ENCODE data around the gene ASIC4. TPM values are rescaled to one million over a fixed set of nuclear protein-coding genes. Genes with fewer than 3 reads are reported as not detected.

The ASIC4 gene
- total and polyA plus RNA-seq, 2 experiments from 2014 or later = 0.13 to 3.6 TPM

- DNase-seq (ENCODE audit: low spot score) (no peak), ATAC-seq (no peak)
- Mint-ChIP-seq H3K9me3 (no peaks in the 10 kb centered on the region), H3K27ac (no peak overlapping the region), H3K4me3 (no peak overlapping the region), H3K27me3 (ENCODE audit: insufficient read depth, low read depth, poor library complexity) (peaks cover 59% of the 10 kb centered on the region), H3K36me3 (ENCODE audit: low read depth) (no peaks in the 10 kb centered on the region), H3K4me1 (peaks cover 74% of the 10 kb centered on the region)
- Histone ChIP-seq H3K4me3 (no peak overlapping the region), H3F3A (replicated peaks; ENCODE audit: low read depth) (no peaks in the 10 kb centered on the region), H4K20me1 (replicated peaks; ENCODE audit: insufficient read depth) (no peaks in the 10 kb centered on the region), H3K4me1 (ENCODE audit: insufficient read depth) (peaks cover 41% of the 10 kb centered on the region), H3K27me3 (ENCODE audit: insufficient read depth) (peaks cover 78% of the 10 kb centered on the region), H3K36me3 (ENCODE audit: insufficient read depth) (no peaks in the 10 kb centered on the region), H3K4me2 (no peak overlapping the region), H3K79me2 (replicated peaks; ENCODE audit: insufficient read depth) (no peaks in the 10 kb centered on the region), H3K9me2 (ENCODE audit: insufficient read depth) (no peaks in the 10 kb centered on the region), H3K27ac (ENCODE audit: low read depth) (no peak overlapping the region), H2AFZ (no peak overlapping the region)
- TF ChIP-seq STAT1 (IDR thresholded peaks at IDR 0.05; ENCODE audit: unreplicated experiment) (no peak), ZNF114 (CRISPR knock-in tag; IDR thresholded peaks at IDR 0.05) (no peak)
- TF ChIP-seq, protein P1, sequence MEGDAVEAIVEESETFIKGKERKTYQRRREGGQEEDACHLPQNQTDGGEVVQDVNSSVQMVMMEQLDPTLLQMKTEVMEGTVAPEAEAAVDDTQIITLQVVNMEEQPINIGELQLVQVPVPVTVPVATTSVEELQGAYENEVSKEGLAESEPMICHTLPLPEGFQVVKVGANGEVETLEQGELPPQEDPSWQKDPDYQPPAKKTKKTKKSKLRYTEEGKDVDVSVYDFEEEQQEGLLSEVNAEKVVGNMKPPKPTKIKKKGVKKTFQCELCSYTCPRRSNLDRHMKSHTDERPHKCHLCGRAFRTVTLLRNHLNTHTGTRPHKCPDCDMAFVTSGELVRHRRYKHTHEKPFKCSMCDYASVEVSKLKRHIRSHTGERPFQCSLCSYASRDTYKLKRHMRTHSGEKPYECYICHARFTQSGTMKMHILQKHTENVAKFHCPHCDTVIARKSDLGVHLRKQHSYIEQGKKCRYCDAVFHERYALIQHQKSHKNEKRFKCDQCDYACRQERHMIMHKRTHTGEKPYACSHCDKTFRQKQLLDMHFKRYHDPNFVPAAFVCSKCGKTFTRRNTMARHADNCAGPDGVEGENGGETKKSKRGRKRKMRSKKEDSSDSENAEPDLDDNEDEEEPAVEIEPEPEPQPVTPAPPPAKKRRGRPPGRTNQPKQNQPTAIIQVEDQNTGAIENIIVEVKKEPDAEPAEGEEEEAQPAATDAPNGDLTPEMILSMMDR (conservative IDR thresholded peaks at IDR 0.05; ENCODE audit: low read depth in 2 of 2) = peak in 1 of 2 experiments; percentile 51; a peak in 2 of 4 replicates
These were observed 1.8 kb downstream of the ASIC4 start for GRCh38 chr2:219515874-219516629.

DNA sequence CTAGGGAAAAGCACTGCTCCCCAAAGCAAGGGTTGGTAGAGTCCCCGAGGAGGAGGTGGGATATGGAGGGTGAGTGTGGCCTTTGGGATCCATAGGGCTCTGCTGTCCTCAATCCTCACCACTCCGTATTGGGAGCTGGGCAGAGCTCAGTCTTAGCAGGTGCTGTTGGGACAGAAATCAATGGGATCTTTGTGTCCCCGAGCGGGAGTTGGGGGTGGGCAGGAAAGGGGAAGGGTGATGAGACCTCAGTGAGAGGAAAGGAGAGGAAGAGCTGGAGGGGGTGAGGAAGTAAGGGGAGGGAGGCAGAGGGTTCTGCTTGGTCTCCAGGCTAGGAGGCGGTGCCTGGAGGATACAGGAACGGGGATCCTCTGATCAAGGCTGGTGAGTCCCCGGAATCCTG, 2.6 kb downstream of the ASIC4 start:
- H3K4me1 ChIP-seq (ENCODE audit: insufficient read depth) = peaks cover 42% of the 10 kb centered on the region
- no peaks in the 10 kb centered on the region for H3K9me2 ChIP-seq (ENCODE audit: insufficient read depth)
- H3K79me2 ChIP-seq (replicated peaks; ENCODE audit: insufficient read depth) = no peaks in the 10 kb centered on the region
- H3K36me3 Mint-ChIP-seq (ENCODE audit: low read depth) = no peaks in the 10 kb centered on the region
- H3K27ac ChIP-seq (ENCODE audit: low read depth) = no peak overlapping the region
- H3K4me1 Mint-ChIP-seq = peaks cover 74% of the 10 kb centered on the region
- no peak overlapping the region for H2AFZ ChIP-seq
- H3K4me3 ChIP-seq = no peak overlapping the region
- H3K9me3 Mint-ChIP-seq = no peaks in the 10 kb centered on the region
- no peak for DNase-seq (ENCODE audit: low spot score)
- no peak overlapping the region for H3K4me2 ChIP-seq
- H3K36me3 ChIP-seq (ENCODE audit: insufficient read depth) = no peaks in the 10 kb centered on the region
- peaks cover 71% of the 10 kb centered on the region for H3K27me3 ChIP-seq (ENCODE audit: insufficient read depth)
- H4K20me1 ChIP-seq (replicated peaks; ENCODE audit: insufficient read depth) = no peaks in the 10 kb centered on the region
- peaks cover 3% of the 10 kb centered on the region for H3F3A ChIP-seq (replicated peaks; ENCODE audit: low read depth)
- ATAC-seq = no peak
- H3K27me3 Mint-ChIP-seq (ENCODE audit: insufficient read depth, low read depth, poor library complexity) = peaks cover 53% of the 10 kb centered on the region
- no peak overlapping the region for H3K27ac Mint-ChIP-seq
- no peak overlapping the region for H3K4me3 Mint-ChIP-seq
- TF ChIP-seq POLR2AphosphoS5 (IDR thresholded peaks at IDR 0.05; ENCODE audit: low read depth) (no peak), EZH2 (IDR thresholded peaks at IDR 0.05; ENCODE audit: low read depth, unreplicated experiment) (no peak), ZNF114 (CRISPR knock-in tag; IDR thresholded peaks at IDR 0.05) (no peak), NANOG (IDR thresholded peaks at IDR 0.05; ENCODE audit: borderline replicate concordance) (no peak), JUNB (IDR thresholded peaks at IDR 0.05; ENCODE audit: unreplicated experiment) (no peak), CREB1 (CRISPR knock-in tag; IDR thresholded peaks at IDR 0.05; ENCODE audit: low read depth) (no peak), ETS1 (IDR thresholded peaks at IDR 0.05) (no peak)
- TF ChIP-seq, protein P2, sequence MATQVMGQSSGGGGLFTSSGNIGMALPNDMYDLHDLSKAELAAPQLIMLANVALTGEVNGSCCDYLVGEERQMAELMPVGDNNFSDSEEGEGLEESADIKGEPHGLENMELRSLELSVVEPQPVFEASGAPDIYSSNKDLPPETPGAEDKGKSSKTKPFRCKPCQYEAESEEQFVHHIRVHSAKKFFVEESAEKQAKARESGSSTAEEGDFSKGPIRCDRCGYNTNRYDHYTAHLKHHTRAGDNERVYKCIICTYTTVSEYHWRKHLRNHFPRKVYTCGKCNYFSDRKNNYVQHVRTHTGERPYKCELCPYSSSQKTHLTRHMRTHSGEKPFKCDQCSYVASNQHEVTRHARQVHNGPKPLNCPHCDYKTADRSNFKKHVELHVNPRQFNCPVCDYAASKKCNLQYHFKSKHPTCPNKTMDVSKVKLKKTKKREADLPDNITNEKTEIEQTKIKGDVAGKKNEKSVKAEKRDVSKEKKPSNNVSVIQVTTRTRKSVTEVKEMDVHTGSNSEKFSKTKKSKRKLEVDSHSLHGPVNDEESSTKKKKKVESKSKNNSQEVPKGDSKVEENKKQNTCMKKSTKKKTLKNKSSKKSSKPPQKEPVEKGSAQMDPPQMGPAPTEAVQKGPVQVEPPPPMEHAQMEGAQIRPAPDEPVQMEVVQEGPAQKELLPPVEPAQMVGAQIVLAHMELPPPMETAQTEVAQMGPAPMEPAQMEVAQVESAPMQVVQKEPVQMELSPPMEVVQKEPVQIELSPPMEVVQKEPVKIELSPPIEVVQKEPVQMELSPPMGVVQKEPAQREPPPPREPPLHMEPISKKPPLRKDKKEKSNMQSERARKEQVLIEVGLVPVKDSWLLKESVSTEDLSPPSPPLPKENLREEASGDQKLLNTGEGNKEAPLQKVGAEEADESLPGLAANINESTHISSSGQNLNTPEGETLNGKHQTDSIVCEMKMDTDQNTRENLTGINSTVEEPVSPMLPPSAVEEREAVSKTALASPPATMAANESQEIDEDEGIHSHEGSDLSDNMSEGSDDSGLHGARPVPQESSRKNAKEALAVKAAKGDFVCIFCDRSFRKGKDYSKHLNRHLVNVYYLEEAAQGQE (IDR thresholded peaks at IDR 0.05; ENCODE audit: unreplicated experiment) = no peak
- TF ChIP-seq, protein P1 (conservative IDR thresholded peaks at IDR 0.05; ENCODE audit: low read depth in 2 of 2) = no peak
